IPS-20b (cell line): ENCODE results near the gene ZPBP.

Experiments
- H3K27ac ChIP-seq: one replicate; pipeline ENCODE4 v1.5.1; 2013; ENCODE audit warnings: low read length
- H3K27me3 ChIP-seq: 2 replicates; pipeline ENCODE4 v1.6.1; 2013; ENCODE audit warnings: mild to moderate bottlenecking, low read length, inconsistent platforms; ENCODE audit not compliant: insufficient read depth
- H3K36me3 ChIP-seq: 2 replicates; pipeline ENCODE4 v1.6.1; 2013; ENCODE audit warnings: low read depth, mild to moderate bottlenecking, inconsistent platforms, low read length, moderate library complexity; ENCODE audit not compliant: insufficient read depth
- H3K4me1 ChIP-seq: 2 replicates; pipeline ENCODE4 v1.6.1; 2013; ENCODE audit warnings: mild to moderate bottlenecking, control low read depth, inconsistent platforms, low read length, moderate library complexity; ENCODE audit not compliant: insufficient read depth
- H3K4me3 ChIP-seq: 2 replicates; pipeline ENCODE4 v1.5.1; 2013; ENCODE audit warnings: mild to moderate bottlenecking, low read length, inconsistent platforms
- H3K9ac ChIP-seq: 2 replicates; pipeline ENCODE4 v1.6.1; 2013; ENCODE audit warnings: low read depth, mild to moderate bottlenecking, inconsistent platforms, low read length, moderate library complexity
- H3K9me3 ChIP-seq: 2 replicates; pipeline ENCODE4 v1.6.1; 2013; ENCODE audit warnings: mild to moderate bottlenecking, low read depth, low read length, inconsistent platforms; ENCODE audit not compliant: insufficient read depth

ZPBP gene

DNA sequence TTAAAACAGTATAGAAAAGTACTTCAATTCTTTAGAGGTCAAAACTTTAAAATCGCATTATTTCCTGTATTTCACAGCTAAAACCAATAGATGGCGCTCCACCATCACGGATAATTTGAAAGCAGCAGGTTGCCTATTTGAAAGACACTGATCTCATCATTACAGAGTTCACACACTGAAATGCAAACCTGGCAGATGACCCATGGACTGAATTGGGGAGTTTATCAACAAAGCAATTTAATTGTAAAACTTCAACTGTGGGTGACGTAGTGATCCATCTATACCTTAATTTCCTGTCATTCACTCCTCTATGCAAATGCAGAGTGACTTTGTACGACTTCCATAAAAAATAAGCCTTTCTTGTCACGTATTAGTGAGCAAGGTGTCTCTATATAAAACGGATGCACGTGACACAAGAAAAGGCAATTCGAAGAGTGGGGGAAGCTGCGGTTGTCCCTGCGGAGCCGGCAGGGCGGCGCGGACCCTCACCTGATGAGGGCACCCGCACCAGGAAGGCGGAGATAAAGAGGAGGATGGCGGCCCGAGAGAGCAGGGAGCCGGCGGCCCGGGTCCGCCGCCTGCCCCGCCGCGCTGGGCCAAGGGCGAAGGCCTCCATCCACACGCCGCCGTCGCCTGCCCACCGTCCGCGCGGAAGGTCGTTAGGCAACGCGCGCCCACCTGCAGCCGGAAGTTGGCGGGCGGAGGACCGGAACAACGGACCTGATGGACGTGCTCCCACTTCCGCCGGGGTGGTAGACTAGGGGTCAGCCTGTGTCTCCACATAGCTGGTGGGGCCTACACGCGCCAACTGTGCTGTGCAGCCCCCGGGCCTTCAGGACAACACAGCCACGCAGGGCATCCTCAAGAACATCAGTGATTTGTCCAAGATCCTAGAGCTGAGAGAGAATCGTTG is at the start of gene ZPBP:
Gene ZPBP (minus strand): TSS at position 668 of the 913 bp plus-strand sequence. CDS start 52 bp downstream, at position 616.
- Histone ChIP-seq H3K4me1 (no peaks in the 10 kb centered on the region), H3K36me3 (no peaks in the 10 kb centered on the region), H3K9me3 (peaks cover 3% of the 10 kb centered on the region; the same call in 1 of the 2 replicates), H3K27me3 (no peaks in the 10 kb centered on the region), H3K9ac (no peak within 1 kb of the TSS), H3K4me3 (no peak within 1 kb of the TSS), H3K27ac (no peak within 1 kb of the TSS)

- no peaks in the 10 kb centered on the region for H3K27me3 ChIP-seq
Measured at GRCh38 chr7:50142425-50143017, 49.5 kb upstream of the ZPBP start.

DNA sequence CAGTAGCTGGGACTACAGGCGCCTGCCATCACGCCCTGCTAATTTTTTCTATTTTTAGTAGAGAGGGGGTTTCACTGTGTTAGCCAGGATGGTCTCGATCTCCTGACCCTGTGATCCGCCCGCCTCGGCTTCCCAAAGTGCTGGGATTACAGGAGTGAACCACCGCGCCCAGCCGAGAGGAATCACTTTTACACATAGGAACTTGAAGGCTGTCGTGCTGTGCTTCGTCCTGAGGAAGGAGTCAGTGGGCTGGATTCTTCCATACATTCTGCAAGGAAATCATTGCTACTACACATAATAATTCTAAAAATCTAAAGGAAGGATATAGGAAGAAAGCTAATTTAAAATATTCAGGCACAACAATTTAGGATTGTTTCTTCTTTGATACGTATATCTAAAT is 48.8 kb upstream of the ZPBP start:
- Histone ChIP-seq H3K9ac (no peak overlapping the region), H3K27ac (no peak overlapping the region), H3K4me1 (no peaks in the 10 kb centered on the region), H3K27me3 (no peaks in the 10 kb centered on the region), H3K4me3 (no peak overlapping the region), H3K9me3 (no peaks in the 10 kb centered on the region), H3K36me3 (no peaks in the 10 kb centered on the region)

More at GRCh38 chr7:50142425-50143017, 49.5 kb upstream of the ZPBP start:
- Histone ChIP-seq H3K4me1 (no peaks in the 10 kb centered on the region), H3K9me3 (no peaks in the 10 kb centered on the region), H3K4me3 (no peak overlapping the region), H3K27ac (no peak overlapping the region), H3K9ac (no peak overlapping the region), H3K36me3 (no peaks in the 10 kb centered on the region)

DNA sequence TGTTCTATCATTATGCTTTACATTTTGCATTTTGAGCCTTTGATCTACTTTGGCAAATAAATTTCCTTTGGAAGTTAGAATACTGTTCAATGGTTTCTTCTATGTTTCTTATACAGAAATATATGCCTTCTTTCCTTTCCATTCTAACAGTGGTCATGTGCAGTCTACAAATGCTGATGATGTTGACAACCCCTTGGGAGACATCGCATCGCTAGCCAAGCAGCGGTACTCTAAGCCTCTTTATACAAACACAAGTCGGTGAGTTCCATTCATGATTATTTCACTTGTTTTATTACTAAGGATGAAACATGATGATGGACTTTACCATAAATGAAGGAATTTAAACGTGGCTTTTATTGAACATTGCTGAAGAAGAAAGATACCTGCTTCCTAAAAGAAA is 48.1 kb upstream of the ZPBP start:
- no peak overlapping the region for H3K9ac ChIP-seq

DNA sequence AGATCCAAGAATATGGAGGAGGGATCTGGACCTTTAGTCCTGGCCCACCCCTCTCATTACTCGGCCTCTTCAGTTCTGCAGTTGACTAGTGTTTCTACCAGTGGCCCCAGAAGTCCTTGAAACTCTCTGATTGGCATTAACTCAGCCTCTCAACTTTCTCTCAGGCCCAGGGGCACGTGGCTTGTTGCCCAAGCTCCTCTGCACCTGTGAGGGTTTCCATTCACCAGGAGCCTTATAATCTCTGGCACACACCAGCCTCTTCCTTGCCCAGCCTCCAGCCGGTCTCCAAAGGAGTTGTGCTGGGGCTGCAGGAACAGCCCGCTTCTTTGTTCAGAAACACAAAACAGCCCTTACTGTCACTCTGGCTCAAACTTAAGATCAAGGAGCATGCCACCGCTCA is 47.6 kb upstream of the ZPBP start:
- Histone ChIP-seq H3K27me3 (no peaks in the 10 kb centered on the region), H3K9me3 (no peaks in the 10 kb centered on the region), H3K36me3 (no peaks in the 10 kb centered on the region), H3K9ac (no peak overlapping the region), H3K27ac (no peak overlapping the region), H3K4me1 (no peaks in the 10 kb centered on the region), H3K4me3 (no peak overlapping the region)

More for the DNA sequence above, 48.1 kb upstream of the ZPBP start:
- H3K27me3 ChIP-seq: no peaks in the 10 kb centered on the region
- no peak overlapping the region for H3K4me3 ChIP-seq
- no peak overlapping the region for H3K27ac ChIP-seq
- no peaks in the 10 kb centered on the region for H3K36me3 ChIP-seq
- H3K9me3 ChIP-seq: no peaks in the 10 kb centered on the region
- no peaks in the 10 kb centered on the region for H3K4me1 ChIP-seq

- Histone ChIP-seq H3K27ac (no peak overlapping the region), H3K4me3 (no peak overlapping the region), H3K27me3 (no peaks in the 10 kb centered on the region), H3K9ac (no peak overlapping the region), H3K36me3 (no peaks in the 10 kb centered on the region), H3K4me1 (no peaks in the 10 kb centered on the region), H3K9me3 (no peaks in the 10 kb centered on the region)
Measured at GRCh38 chr7:50138101-50138500, 45.1 kb upstream of the ZPBP start.

DNA sequence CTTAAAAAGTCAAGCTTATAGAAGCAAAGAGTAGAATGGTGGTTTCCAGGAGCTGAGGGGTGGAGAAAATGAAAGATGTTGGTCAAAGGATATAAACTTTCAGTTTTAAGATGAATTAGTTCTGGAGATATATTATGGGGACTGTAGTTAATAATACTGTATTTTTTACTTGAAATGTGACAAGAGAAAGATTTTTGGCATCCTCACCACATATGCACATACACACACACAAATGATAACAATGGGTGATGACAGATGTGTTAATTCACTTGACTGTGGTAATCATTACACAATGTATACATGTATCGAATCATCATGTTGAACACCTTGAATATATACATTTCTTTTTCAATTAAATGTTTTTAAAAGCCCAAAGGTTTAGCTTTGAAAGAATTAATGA is 32.7 kb upstream of the ZPBP start:
- Histone ChIP-seq H3K27me3 (no peaks in the 10 kb centered on the region), H3K9ac (no peak overlapping the region), H3K27ac (no peak overlapping the region), H3K4me3 (no peak overlapping the region), H3K9me3 (no peaks in the 10 kb centered on the region), H3K4me1 (no peaks in the 10 kb centered on the region), H3K36me3 (no peaks in the 10 kb centered on the region)

- no peak overlapping the region for H3K4me3 ChIP-seq
- no peak overlapping the region for H3K9ac ChIP-seq
- H3K27ac ChIP-seq: no peak overlapping the region
- no peaks in the 10 kb centered on the region for H3K9me3 ChIP-seq
- no peaks in the 10 kb centered on the region for H3K27me3 ChIP-seq
- no peaks in the 10 kb centered on the region for H3K36me3 ChIP-seq
- no peaks in the 10 kb centered on the region for H3K4me1 ChIP-seq
Measured at GRCh38 chr7:50121286-50121685, 28.2 kb upstream of the ZPBP start.

DNA sequence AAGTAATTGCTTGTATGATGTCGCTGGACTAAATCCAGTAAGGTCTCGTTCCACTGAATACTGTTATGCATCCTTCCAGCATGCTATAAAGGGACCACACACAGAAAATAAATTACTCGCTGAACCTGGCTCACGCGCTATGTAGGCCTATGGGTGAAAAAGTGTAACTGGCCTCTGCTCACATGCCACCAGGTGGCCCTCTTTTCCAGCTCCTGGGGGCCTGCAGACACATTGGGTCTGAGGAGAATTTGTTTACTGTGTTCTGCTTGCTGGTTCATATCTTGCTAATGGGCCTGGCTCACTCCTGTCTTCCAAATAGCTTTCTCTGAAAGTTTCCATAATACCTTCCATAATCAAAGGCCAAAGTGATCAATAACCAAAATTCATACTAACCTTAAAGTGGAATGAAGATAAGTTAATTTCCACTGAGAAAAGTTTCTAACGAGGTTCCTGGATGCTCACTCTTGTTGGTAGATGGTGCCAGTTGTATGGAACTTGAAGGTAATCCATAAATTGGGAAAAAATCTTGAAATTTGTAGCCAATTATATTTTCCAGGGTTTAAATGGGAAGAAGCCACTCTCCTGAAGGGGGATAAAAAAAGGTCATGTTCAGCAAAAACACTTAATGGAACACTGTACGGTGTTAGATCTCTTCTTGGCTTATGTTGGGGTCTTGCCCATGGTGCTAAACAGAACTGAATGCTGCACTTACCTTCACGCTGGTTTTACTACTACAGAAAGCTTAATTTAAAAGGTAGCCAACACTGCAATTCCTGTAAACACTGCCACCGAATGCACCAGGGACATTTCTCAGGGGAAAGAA is 27.0 kb upstream of the ZPBP start:
- Histone ChIP-seq H3K36me3 (no peaks in the 10 kb centered on the region), H3K9me3 (no peaks in the 10 kb centered on the region), H3K27ac (no peak overlapping the region), H3K4me1 (no peaks in the 10 kb centered on the region), H3K9ac (no peak overlapping the region), H3K4me3 (no peak overlapping the region), H3K27me3 (no peaks in the 10 kb centered on the region)

DNA sequence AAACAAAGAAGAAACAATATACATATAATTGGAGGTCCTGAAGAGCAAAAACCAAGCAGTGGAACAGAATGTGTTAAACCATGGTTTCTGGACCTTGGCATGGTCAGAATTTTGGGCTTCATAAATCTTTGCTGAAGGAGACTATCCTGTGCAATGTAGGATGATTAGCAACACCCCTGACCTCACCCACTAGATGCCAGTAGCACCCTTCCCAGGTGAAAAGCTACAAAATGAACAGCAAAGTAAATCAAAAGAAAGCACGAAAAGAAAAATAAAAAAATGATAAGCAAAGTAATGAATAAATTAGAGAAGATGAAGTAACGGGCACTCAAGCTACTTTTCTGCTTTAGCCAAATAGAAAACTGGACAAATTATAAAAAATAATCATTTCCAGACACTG is 19.2 kb upstream of the ZPBP start:
- H3K9ac ChIP-seq: no peak overlapping the region
- no peak overlapping the region for H3K4me3 ChIP-seq
- H3K36me3 ChIP-seq: no peaks in the 10 kb centered on the region
- H3K9me3 ChIP-seq: peaks cover 4% of the 10 kb centered on the region; the same call in 1 of the 2 replicates
- no peaks in the 10 kb centered on the region for H3K27me3 ChIP-seq
- H3K27ac ChIP-seq: no peak overlapping the region
- H3K4me1 ChIP-seq: no peaks in the 10 kb centered on the region

GRCh38 chr7:50101873-50102272 is 8.8 kb upstream of the ZPBP start:
- H3K4me1 ChIP-seq: no peaks in the 10 kb centered on the region
- H3K9ac ChIP-seq: no peak overlapping the region
- no peaks in the 10 kb centered on the region for H3K9me3 ChIP-seq
- no peak overlapping the region for H3K27ac ChIP-seq
- no peaks in the 10 kb centered on the region for H3K36me3 ChIP-seq
- no peaks in the 10 kb centered on the region for H3K27me3 ChIP-seq
- H3K4me3 ChIP-seq: no peak overlapping the region
